ENCODE measurements around the gene VPS8. TPM values are rescaled to one million over a fixed set of nuclear protein-coding genes. Genes with fewer than 3 reads are reported as not detected.

Gene VPS8
- total RNA-seq, 2 experiments from 2014 or later = 30.2 to 33.3 TPM

DNA sequence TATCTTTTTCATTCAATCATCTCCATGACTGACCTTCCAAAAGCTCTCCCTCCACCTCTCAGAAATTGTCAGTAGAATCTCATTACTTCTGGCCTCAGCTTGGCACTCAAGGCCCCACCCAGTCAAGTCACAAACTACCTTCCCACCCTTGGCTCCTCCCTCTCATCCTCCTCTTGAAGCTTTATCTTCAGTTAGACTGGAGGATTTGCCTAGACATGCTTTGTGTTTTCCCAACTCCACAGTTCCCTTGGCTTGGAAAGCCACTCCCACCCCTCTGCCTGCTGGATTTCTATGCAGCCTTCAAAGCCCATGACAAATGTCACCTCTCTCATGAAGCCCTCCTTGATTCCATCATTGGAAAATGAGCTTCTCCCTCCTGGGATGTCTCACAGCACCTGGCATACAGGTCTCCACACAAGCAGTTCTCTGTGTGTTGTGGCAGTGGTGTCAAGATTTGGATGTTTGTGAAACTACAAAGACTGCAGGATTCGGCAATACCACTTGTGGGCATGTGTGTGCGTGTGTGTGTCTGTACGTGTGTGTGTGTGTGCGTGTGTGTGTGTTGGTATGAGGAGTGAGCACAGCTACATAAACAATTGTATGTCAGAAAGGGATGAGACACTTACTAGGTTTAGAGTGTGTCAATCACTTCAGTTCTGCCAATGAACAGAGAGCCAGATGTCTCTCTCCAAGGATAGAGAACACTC is 45.3 kb upstream of the VPS8 start:
- no peaks in the 10 kb centered on the region for H3K4me1 Mint-ChIP-seq (ENCODE audit: low read depth)
- TF ChIP-seq CTCF (IDR thresholded peaks at IDR 0.05) = no peak
- intact Hi-C loops (cut with micrococcal nuclease) = no loop called here
- H3K27me3 Mint-ChIP-seq = peaks cover 5% of the 10 kb centered on the region
- no peaks in the 10 kb centered on the region for H3K9me3 Mint-ChIP-seq
- H3K36me3 Mint-ChIP-seq (ENCODE audit: low read depth) = no peaks in the 10 kb centered on the region
- no peak overlapping the region for H3K4me3 Mint-ChIP-seq
- ChIA-PET CTCF (interaction anchor here (0.6 to 1.8 kb wide), 2 partner anchors 12 to 354 kb away, joined by 3 to 6 read pairs; no protein-coding TSS in a partner anchor), POLR2A (interaction anchor here (0.5 kb wide), 1 partner anchor 23 kb away, joined by 3 read pairs; no protein-coding TSS in a partner anchor)
- DNase-seq (peak; percentile 16), ATAC-seq (no peak)
- no peak overlapping the region for H3K27ac Mint-ChIP-seq

GRCh38 chr3:184767377-184767776 is 44.6 kb upstream of the VPS8 start:
- Mint-ChIP-seq H3K27me3 (peaks cover 5% of the 10 kb centered on the region), H3K4me3 (no peak overlapping the region), H3K9me3 (no peaks in the 10 kb centered on the region), H3K36me3 (ENCODE audit: low read depth) (no peaks in the 10 kb centered on the region), H3K4me1 (ENCODE audit: low read depth) (no peaks in the 10 kb centered on the region), H3K27ac (no peak overlapping the region)
- TF ChIP-seq CTCF (IDR thresholded peaks at IDR 0.05) = no peak
- intact Hi-C loops (cut with micrococcal nuclease) = no loop called here
- ChIA-PET CTCF (interaction anchor here (1.6 kb wide), 1 partner anchor 206 kb away, joined by 6 read pairs; the partner anchor contains the start of gene EPHB3), POLR2A (no interaction called here)
- DNase-seq (no peak), ATAC-seq (no peak)

DNA sequence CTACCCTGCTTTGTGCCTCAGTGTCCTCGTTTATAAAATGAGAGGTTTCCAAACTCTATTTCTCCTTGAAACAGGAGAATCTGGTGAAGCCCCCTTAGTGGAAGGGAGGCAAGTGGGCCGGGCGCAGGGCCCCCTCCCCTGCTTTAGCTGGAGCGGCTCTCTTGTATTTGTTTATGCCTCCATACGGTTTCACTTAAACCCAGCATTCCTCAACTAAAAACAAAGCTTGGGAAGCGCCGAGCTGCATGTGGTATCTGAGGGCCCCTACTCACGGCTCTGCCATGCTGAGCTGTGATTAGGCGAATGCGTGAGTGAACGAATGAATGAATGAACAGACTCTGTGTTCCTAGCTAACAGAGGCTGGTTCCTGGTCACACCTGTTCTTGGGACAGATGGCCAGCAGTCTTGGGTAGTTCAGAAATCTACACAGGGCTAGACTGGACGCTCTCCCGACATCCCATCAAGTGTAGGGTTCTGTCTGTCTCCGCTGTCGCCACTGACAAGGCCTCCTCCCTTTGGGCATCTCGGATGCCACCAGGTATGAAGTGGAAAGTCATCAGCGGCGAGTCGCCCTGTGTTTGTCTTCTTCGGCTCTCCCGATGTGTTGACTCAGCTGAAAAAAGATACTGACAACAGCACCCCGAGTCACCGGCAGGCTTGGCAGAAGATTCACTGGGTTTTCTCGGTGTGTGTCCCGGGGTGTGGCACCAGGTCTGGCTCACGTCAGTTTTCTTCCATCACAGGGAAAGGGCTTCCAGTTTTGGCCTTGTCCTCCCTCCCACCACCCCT is 42.4 kb upstream of the VPS8 start:
- H3K36me3 Mint-ChIP-seq (ENCODE audit: low read depth) = no peaks in the 10 kb centered on the region
- intact Hi-C loops (cut with micrococcal nuclease) = no loop called here

DNA sequence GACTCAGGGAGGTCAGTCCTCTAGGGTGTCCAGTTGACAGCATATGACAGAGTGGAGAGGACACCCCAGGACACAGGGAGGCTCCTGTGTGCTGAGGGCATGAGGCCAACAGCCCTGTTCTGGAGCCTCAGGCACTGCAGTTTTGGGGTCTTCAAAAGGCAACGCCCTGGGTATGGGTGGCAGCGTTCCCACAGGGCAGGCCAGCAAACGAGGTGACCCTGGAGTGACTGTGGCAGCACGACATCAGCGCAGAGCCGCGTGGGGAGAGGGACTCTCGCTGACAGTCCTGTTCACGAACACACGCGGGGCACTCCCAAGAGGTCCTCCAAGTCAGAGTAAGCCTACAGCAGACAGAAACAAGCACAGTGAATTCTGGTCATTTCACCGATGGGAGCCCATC is 41.4 kb upstream of the VPS8 start:
- Mint-ChIP-seq H3K27ac (no peak overlapping the region), H3K4me3 (no peak overlapping the region), H3K27me3 (peaks cover 5% of the 10 kb centered on the region), H3K9me3 (no peaks in the 10 kb centered on the region), H3K36me3 (ENCODE audit: low read depth) (no peaks in the 10 kb centered on the region), H3K4me1 (ENCODE audit: low read depth) (no peaks in the 10 kb centered on the region)
- ATAC-seq = no peak
- ChIA-PET CTCF (no interaction called here), POLR2A (no interaction called here)
- no peak for DNase-seq
- TF ChIP-seq CTCF (IDR thresholded peaks at IDR 0.05) = no peak
- intact Hi-C loops (cut with micrococcal nuclease) = no loop called here

More for the DNA sequence above, 42.4 kb upstream of the VPS8 start:
- POLR2A ChIA-PET = no interaction called here
- no peak for ATAC-seq
- Mint-ChIP-seq H3K4me1 (ENCODE audit: low read depth) (no peaks in the 10 kb centered on the region), H3K9me3 (no peaks in the 10 kb centered on the region), H3K4me3 (no peak overlapping the region), H3K27me3 (peaks cover 5% of the 10 kb centered on the region), H3K27ac (no peak overlapping the region)
- DNase-seq = no peak
- TF ChIP-seq CTCF (IDR thresholded peaks at IDR 0.05) = no peak
- CTCF ChIA-PET = interaction anchor here (0.9 kb wide), 1 partner anchor 230 kb away, joined by 3 read pairs; no protein-coding TSS in a partner anchor

Data from activated CD8-positive, alpha-beta T cell treated with anti-CD3 and anti-CD28 coated beads for 36 hours (primary cell).